NT2/D1 (cell line): ENCODE results near the gene CRACR2A.

Source experiments
- DNase-seq: peaks from one replicate; pipeline ENCODE4 v3.0.0-alpha.2; 2011; ENCODE audit warnings: low read depth, low spot score
- H3K27me3 ChIP-seq: 2 replicates; pipeline ENCODE4 v1.6.0; 2011; ENCODE audit warnings: mild to moderate bottlenecking; ENCODE audit not compliant: insufficient read length, insufficient read depth
- H3K36me3 ChIP-seq: 2 replicates; pipeline ENCODE4 v1.6.1; 2011; ENCODE audit warnings: mild to moderate bottlenecking, low read length, mixed read lengths; ENCODE audit not compliant: insufficient read depth, insufficient read length
- H3K4me1 ChIP-seq: 2 replicates; pipeline ENCODE4 v1.5.1; 2011; ENCODE audit not compliant: insufficient read depth, insufficient read length
- H3K4me3 ChIP-seq: 2 replicates; pipeline ENCODE4 v1.5.1; 2011; ENCODE audit warnings: low read depth; ENCODE audit not compliant: insufficient read length
- H3K9ac ChIP-seq: 2 replicates; pipeline ENCODE4 v1.6.0; 2011; ENCODE audit warnings: low read depth; ENCODE audit not compliant: insufficient read length
- H3K9me3 ChIP-seq: 2 replicates; pipeline ENCODE4 v1.5.1; 2011; ENCODE audit warnings: mild to moderate bottlenecking, low read length; ENCODE audit not compliant: insufficient read depth
- SUZ12 ChIP-seq: IDR thresholded peaks from 2 replicates; pipeline ENCODE4 v1.6.1; 2011; ENCODE audit not compliant: insufficient read length, insufficient read depth; ENCODE audit errors: extremely low read depth
- YY1 ChIP-seq: IDR thresholded peaks from 2 replicates; pipeline ENCODE4 v1.6.1; 2011; ENCODE audit not compliant: insufficient read length, insufficient read depth
- ZNF274 ChIP-seq: IDR thresholded peaks from 2 replicates; pipeline ENCODE4 v1.6.1; 2011; ENCODE audit warnings: mild to moderate bottlenecking, low read depth, low read length

The CRACR2A gene

DNA sequence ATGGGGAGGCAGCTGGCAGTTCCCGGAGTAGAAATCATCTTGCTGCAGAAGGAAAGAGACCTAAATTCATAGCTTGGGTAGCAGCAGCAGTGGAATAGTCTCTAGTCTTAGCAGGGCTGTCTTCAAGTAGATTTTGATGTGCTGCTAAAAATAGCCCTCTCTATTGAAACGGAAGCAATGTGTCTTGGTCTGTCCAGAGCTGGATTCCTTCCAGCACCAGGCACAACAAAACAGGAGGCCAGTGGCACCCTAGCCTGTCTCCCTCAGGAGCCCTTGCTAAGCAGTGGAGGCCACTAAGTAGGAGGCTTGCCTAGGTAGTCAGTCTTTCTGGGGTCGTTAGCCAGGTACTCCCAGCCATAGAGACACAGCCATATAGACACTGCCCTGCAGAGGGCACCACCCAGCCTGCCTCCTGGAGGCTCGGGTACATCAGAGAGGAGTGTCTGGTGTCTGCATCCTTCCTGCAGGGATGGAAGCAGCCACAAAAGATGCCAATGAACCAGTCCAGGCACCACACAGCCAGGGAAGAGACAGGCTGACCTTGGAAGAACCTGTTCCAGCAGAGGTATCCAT is 97.5 kb downstream of the CRACR2A start:
- peak; percentile 67 for DNase-seq
- H3K36me3 ChIP-seq: no peaks in the 10 kb centered on the region
- TF ChIP-seq YY1 (no peak), SUZ12 (no peak), ZNF274 (no peak)

DNA sequence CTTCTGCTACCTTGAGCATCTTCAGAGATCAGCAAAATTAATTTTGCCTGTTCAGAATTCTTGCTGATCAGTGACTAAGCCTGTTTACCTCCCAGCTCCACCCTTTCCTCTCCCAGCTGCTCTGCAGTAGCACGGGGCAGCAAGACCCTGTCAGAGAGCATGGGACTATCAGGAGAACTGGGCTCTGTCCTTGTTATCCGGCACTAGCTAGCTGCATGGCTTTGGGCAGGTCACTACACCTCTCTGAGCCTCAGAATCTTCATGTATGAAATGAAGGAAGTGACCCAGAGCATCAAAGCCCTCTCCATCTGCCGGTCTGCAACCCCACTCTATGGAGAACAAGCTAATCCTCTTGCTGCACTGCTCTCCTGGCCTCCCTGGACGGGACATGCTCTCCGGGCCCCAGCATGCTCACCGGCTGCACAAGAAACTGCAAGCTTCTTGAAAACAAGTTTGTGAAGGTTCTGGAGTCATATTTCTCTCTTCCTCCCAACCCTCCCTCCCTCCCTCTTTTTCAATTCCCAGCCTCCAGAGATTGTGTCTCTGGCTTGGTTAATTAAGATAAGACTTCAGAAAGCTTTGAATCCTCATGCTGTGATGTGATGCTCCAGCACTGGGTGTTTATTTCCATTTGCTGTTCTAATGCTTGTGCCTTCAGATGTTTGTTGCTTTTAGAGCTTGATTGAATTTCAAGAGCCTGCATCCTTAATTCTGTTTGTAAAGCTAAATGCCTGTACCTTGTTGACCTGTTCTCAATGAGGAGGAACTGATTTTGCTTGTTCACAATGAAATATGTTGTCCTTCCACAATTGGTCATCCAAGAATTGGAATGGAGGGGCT is 101.1 kb downstream of the CRACR2A start:
- H3K36me3 ChIP-seq: no peaks in the 10 kb centered on the region
- peaks cover 3% of the 10 kb centered on the region for H3K4me1 ChIP-seq
- no peaks in the 10 kb centered on the region for H3K9me3 ChIP-seq
- H3K27me3 ChIP-seq: no peaks in the 10 kb centered on the region
- TF ChIP-seq SUZ12 (no peak), YY1 (no peak), ZNF274 (no peak)
- no peak for DNase-seq
- H3K9ac ChIP-seq: no peak overlapping the region
- H3K4me3 ChIP-seq: no peak overlapping the region

More for the DNA sequence above, 97.5 kb downstream of the CRACR2A start:
- peaks cover 3% of the 10 kb centered on the region for H3K4me1 ChIP-seq
- no peak overlapping the region for H3K4me3 ChIP-seq
- no peaks in the 10 kb centered on the region for H3K27me3 ChIP-seq
- H3K9me3 ChIP-seq: no peaks in the 10 kb centered on the region
- no peak overlapping the region for H3K9ac ChIP-seq

DNA sequence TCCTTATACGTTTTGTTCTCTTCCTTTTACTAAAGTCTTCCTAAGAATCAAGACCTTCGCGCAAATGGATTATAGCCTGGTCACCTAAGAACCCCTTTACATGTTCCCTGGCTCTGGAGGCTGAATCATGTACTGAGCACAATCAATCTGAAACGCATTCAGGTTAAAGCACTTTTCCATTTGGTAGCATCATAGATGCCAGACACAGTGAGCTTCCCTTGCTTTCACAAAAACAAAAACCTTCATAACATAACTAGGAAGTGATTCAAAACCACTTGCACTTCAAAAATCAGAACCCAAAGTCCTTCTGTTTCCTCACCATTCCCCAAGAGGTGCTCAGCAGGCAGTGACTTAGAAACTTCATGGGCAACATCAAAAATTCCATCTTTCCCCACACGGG is 105.4 kb downstream of the CRACR2A start:
- H3K9ac ChIP-seq: no peak overlapping the region
- H3K27me3 ChIP-seq: no peaks in the 10 kb centered on the region
- no peak for DNase-seq
- peaks cover 3% of the 10 kb centered on the region for H3K4me1 ChIP-seq
- TF ChIP-seq ZNF274 (no peak), SUZ12 (no peak), YY1 (no peak)
- H3K36me3 ChIP-seq: no peaks in the 10 kb centered on the region
- no peaks in the 10 kb centered on the region for H3K9me3 ChIP-seq
- H3K4me3 ChIP-seq: no peak overlapping the region

DNA sequence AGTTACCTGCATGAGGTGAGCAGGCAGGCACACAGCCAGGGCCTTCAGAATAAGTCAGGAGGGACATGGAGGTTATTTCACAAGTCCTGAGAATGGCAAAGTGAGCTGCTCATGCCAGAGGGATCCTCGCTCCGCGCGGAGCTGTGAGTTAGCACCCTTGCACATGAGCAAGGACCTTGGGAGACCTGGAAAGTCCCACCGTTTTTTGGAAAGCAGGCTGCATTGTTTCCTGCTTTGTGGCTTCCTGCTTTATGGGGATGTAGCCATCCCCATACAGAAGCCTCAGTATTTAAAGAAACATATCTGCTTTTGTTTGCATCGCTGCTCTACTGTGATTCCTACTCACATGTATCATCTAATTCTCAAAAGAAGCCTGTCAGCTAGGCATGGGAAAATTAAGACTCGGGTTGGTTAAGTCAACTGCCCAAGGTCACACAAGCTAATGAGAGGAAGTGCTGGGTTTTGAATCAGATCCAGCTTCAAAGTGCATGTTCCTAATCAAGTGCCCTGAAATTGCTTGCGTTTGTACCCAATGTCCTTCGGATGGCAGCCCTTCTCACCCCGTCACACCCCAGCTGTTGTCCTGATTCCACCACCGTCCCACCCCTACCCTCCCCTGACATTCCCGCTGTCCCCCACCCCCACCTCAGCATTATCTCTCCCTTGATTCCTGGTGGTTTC is 106.2 kb downstream of the CRACR2A start:
- H3K36me3 ChIP-seq: no peaks in the 10 kb centered on the region

DNA sequence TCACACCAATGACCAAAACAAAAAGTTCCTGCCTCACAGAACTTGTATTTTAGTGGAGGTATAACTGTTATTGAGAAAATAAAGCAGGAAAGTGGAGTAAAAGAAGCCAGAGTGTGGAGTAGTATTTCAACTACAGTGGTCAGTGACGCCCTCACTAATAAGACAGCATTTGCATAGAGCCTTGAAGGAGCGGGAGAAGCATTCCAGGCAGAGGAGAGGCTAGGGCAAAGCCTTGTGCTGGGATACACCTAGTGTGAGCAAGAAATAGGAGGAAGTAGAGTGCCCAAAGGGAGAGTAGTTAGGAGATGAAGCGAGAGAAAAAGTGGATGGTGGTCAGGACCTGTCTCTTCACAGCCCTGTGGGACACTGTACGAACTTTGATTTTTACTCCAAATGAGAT is 107.8 kb downstream of the CRACR2A start:
- Histone ChIP-seq H3K4me3 (no peak overlapping the region), H3K9ac (no peak overlapping the region), H3K4me1 (peaks cover 7% of the 10 kb centered on the region), H3K27me3 (no peaks in the 10 kb centered on the region), H3K36me3 (no peaks in the 10 kb centered on the region), H3K9me3 (no peaks in the 10 kb centered on the region)
- TF ChIP-seq ZNF274: no peak
- TF ChIP-seq YY1: no peak
- no peak for TF ChIP-seq SUZ12
- no peak for DNase-seq

More for the DNA sequence above, 106.2 kb downstream of the CRACR2A start:
- Histone ChIP-seq H3K9ac (no peak overlapping the region), H3K4me3 (no peak overlapping the region), H3K27me3 (no peaks in the 10 kb centered on the region), H3K9me3 (no peaks in the 10 kb centered on the region), H3K4me1 (peaks cover 4% of the 10 kb centered on the region)
- DNase-seq: no peak
- no peak for TF ChIP-seq SUZ12
- no peak for TF ChIP-seq ZNF274
- TF ChIP-seq YY1: no peak

DNA sequence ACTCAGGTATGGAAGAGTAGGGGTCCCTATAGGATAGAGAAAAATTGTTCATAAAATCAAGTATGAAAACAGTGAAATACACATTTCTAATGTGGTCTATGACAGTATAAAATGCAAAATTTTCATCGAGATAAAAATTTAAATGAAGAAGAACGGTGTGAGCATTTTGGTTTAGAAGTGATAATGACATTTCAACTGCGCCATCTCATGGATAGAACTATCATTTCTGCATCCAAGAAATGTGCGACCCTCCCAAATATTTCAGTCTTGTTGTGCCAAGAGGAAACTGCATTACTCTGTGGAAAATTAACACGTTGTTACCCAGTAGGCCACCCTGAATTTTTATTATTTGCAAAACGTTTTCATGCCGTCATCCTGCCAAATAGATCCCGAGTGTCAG is 108.8 kb downstream of the CRACR2A start:
- H3K4me1 ChIP-seq: peaks cover 7% of the 10 kb centered on the region
- H3K27me3 ChIP-seq: no peaks in the 10 kb centered on the region
- no peak for TF ChIP-seq ZNF274
- no peak for TF ChIP-seq YY1
- no peak for TF ChIP-seq SUZ12
- H3K4me3 ChIP-seq: no peak overlapping the region
- no peak for DNase-seq
- H3K9me3 ChIP-seq: no peaks in the 10 kb centered on the region
- no peaks in the 10 kb centered on the region for H3K36me3 ChIP-seq
- no peak overlapping the region for H3K9ac ChIP-seq
